Transverse colon (tissue), 4 donors: ENCODE results near the gene AP4E1.

Experiments used
- EP300 ChIP-seq: sonication (generic); formaldehyde crosslinking; IDR thresholded peaks from one replicate; pipeline ENCODE4 v1.6.1; 2017; ENCODE audit warnings: antibody characterized with exemption, low read depth
- POLR2AphosphoS5 ChIP-seq, 3 donors: sonication (generic); formaldehyde crosslinking; IDR thresholded peaks; one replicate each; pipeline ENCODE4 v1.6.1; 2016; ENCODE audit warnings: antibody characterized with exemption in 3 of 3
- TF ChIP-seq, protein P1 (sequence below), 5 experiments: fragments of 200-600 bp in 3 of 5; fragments of 450-650 bp in 2 of 5; sonication (generic) in 3 of 5; IDR thresholded peaks; 1 replicate in 2 of 5; 2 replicates in 3 of 5; pipeline ENCODE4 v1.5.1; 2016 to 2017; ENCODE audit warnings: antibody characterized with exemption in 5 of 5, inconsistent platforms in 3 of 5, mild to moderate bottlenecking in 2 of 5, moderate library complexity in 1 of 5

DNA sequence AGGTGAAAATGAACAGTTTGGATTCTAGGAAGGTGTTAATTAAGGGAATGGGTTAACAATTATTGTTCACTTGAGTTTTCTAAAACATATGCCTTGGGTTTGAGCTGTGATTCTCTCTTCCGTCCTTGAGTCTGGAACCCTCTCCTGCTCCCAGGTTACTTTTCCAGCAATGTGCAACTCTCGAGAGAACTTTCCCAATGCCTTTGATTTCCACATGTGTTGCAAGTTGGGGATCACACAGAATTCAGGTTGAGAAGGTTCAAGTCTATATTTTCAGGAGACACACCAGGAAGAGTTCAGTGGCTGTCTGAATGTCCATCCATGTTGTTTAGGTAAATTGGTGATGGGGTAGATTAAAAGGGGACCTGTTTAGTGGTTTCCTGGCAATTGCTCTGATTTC is 137.5 kb downstream of the AP4E1 start:
- TF ChIP-seq EP300 = no peak
- no peak for TF ChIP-seq POLR2AphosphoS5 (IDR thresholded peaks at IDR 0.05)
- TF ChIP-seq, protein P1, sequence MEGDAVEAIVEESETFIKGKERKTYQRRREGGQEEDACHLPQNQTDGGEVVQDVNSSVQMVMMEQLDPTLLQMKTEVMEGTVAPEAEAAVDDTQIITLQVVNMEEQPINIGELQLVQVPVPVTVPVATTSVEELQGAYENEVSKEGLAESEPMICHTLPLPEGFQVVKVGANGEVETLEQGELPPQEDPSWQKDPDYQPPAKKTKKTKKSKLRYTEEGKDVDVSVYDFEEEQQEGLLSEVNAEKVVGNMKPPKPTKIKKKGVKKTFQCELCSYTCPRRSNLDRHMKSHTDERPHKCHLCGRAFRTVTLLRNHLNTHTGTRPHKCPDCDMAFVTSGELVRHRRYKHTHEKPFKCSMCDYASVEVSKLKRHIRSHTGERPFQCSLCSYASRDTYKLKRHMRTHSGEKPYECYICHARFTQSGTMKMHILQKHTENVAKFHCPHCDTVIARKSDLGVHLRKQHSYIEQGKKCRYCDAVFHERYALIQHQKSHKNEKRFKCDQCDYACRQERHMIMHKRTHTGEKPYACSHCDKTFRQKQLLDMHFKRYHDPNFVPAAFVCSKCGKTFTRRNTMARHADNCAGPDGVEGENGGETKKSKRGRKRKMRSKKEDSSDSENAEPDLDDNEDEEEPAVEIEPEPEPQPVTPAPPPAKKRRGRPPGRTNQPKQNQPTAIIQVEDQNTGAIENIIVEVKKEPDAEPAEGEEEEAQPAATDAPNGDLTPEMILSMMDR (IDR thresholded peaks at IDR 0.05) = no peak
